Prostate gland (tissue), 2 donors: ENCODE measurements around the gene CLEC16A. TPM values are rescaled to one million over a fixed set of nuclear protein-coding genes. Genes with fewer than 3 reads are reported as not detected.

Source experiments
- DNase-seq: peaks from one replicate; pipeline ENCODE4 v3.0.0-alpha.2; 2019; ENCODE audit warnings: low spot score
- H3K27ac ChIP-seq, 2 donors: fragments of 200-600 bp; sonication (generic); 2 replicates each; pipeline ENCODE4 v1.5.1; 2017 to 2019
- H3K27me3 ChIP-seq: fragments of 200-600 bp; sonication (generic); replicated peaks from 2 replicates; pipeline ENCODE4 v1.5.1; 2019; ENCODE audit not compliant: insufficient read depth
- H3K36me3 ChIP-seq, 2 donors: fragments of 200-600 bp; sonication (generic); 1 replicate in 1 of 2; 2 replicates in 1 of 2; pipeline versions ENCODE4 v1.5.1 to v1.8.1; 2017 to 2019
- H3K4me1 ChIP-seq: fragments of 200-600 bp; sonication (generic); replicated peaks from 2 replicates; pipeline ENCODE4 v1.5.1; 2019
- H3K4me3 ChIP-seq, 2 donors: fragments of 200-600 bp; sonication (generic); 2 replicates each; pipeline ENCODE4 v1.5.1; 2017 to 2019
- H3K9me3 ChIP-seq: fragments of 200-600 bp; sonication (generic); 2 replicates; pipeline ENCODE4 v1.5.1; 2017
- CTCF ChIP-seq, 4 experiments: fragments of 200-600 bp in 2 of 4; fragments of 450-650 bp in 2 of 4; sonication (generic) in 2 of 4; IDR thresholded peaks; 1 replicate in 3 of 4; 2 replicates in 1 of 4; pipeline ENCODE4 v1.5.1; 2016 to 2019; ENCODE audit warnings: antibody characterized with exemption in 4 of 4, mild to moderate bottlenecking in 2 of 4, moderate library complexity in 2 of 4
- POLR2A ChIP-seq: fragments of 450-650 bp; IDR thresholded peaks from one replicate; pipeline ENCODE4 v1.6.1; 2016; ENCODE audit warnings: antibody characterized with exemption, mild to moderate bottlenecking
- POLR2AphosphoS5 ChIP-seq: sonication (generic); formaldehyde crosslinking; IDR thresholded peaks from one replicate; pipeline ENCODE4 v1.6.1; 2017; ENCODE audit warnings: antibody characterized with exemption
- WGBS: methylation state at CpG from one replicate; pipeline ENCODE4 v1.1.5; 2018; 5-methylcytosine and 5-hydroxymethylcytosine counted together
- intact Hi-C: fragments of 100-400 bp; cut with DNase I; formaldehyde crosslinking; loops from one replicate; pipeline ENCODE4 v1.14.2; 2022
- total RNA-seq, 2 donors: library from RNA; depleted of rRNA; stranded (reverse); fragments of >200 nt; gene quantifications; one replicate each; pipeline ENCODE4 v1.1.0, GENCODE V29; 2016

The CLEC16A gene
- total RNA-seq, 2 donors from 2014 or later: 26.1 to 52.2 TPM

- no peak for DNase-seq
- WGBS: 86% methylated on average over 6 of the region's 6 CpGs
- Histone ChIP-seq H3K36me3 (peaks cover 0 to 5% of the 10 kb centered on the region in 2 donors), H3K4me3 (no peak overlapping the region), H3K9me3 (no peaks in the 10 kb centered on the region), H3K4me1 (no peaks in the 10 kb centered on the region), H3K27me3 (no peaks in the 10 kb centered on the region), H3K27ac (no peak overlapping the region)
- intact Hi-C loops: no loop called here
- TF ChIP-seq POLR2AphosphoS5: no peak
- TF ChIP-seq CTCF (IDR thresholded peaks at IDR 0.05): no peak
- no peak for TF ChIP-seq POLR2A
These were observed 109.6 kb downstream of the CLEC16A start for GRCh38 chr16:11053916-11054460.

GRCh38 chr16:11056090-11056992, 112.0 kb downstream of the CLEC16A start:
- Histone ChIP-seq H3K9me3 (no peaks in the 10 kb centered on the region), H3K27ac (peak overlapping the region; percentile 12 to 29), H3K36me3 (peaks cover 0 to 5% of the 10 kb centered on the region in 2 donors), H3K4me1 (no peaks in the 10 kb centered on the region), H3K27me3 (no peaks in the 10 kb centered on the region), H3K4me3 (no peak overlapping the region)
- TF ChIP-seq POLR2A: no peak
- peak; percentile 32 for TF ChIP-seq POLR2AphosphoS5
- intact Hi-C loops: no loop called here
- 48% methylated on average over 11 of the region's 11 CpGs for WGBS
- no peak for DNase-seq

DNA sequence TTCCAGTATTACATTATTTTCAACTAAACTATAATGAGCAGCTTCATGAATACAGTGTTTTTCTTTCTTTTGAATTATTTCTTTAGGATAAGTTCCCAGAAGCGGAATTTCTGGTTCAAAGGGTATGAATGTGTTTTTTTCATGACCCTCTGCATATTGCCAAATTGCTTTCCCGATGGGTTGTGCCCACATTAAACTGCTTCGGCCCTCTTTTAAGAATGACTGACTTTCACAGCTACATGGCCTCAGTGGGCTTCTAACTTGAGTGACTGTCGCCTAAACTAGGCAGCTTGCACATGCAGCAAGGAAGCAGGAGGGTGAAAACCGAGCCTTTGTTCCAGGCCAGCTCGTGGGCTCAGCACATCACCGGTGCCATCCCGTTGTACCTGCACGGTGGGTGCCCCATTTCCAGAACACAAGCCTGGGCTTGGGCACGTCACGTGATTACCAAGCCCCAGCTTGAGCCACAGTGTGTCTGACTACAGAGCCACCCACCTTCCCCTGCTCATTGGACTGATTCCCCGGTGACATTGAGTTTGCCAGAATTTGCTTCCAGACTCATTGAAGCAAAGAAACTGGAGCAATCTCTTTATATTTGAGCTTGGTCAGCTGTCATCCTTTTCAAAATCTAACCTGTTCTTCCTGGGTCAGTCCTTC, 112.8 kb downstream of the CLEC16A start:
- peak; percentile 83 for DNase-seq
- no peaks in the 10 kb centered on the region for H3K9me3 ChIP-seq
- H3K27ac ChIP-seq: peak overlapping the region in 1 of 2 donors; percentile 12
- TF ChIP-seq POLR2AphosphoS5: peak; percentile 76
- TF ChIP-seq POLR2A: no peak
- H3K4me3 ChIP-seq: no peak overlapping the region
- 35% methylated on average over 12 of the region's 12 CpGs for WGBS
- H3K4me1 ChIP-seq: no peaks in the 10 kb centered on the region
- intact Hi-C loops: no loop called here
- H3K36me3 ChIP-seq: peaks cover 0 to 13% of the 10 kb centered on the region in 2 donors
- no peaks in the 10 kb centered on the region for H3K27me3 ChIP-seq

GRCh38 chr16:11057711-11058345, 113.5 kb downstream of the CLEC16A start:
- Histone ChIP-seq H3K4me3 (no peak overlapping the region), H3K4me1 (no peaks in the 10 kb centered on the region), H3K27ac (no peak overlapping the region), H3K9me3 (no peaks in the 10 kb centered on the region), H3K27me3 (no peaks in the 10 kb centered on the region), H3K36me3 (peaks cover 0 to 9% of the 10 kb centered on the region in 2 donors)
- DNase-seq: no peak
- intact Hi-C loops: no loop called here
- TF ChIP-seq CTCF (IDR thresholded peaks at IDR 0.05) (no peak), POLR2AphosphoS5 (no peak), POLR2A (no peak)
- WGBS: 74% methylated on average over 9 of the region's 9 CpGs

DNA sequence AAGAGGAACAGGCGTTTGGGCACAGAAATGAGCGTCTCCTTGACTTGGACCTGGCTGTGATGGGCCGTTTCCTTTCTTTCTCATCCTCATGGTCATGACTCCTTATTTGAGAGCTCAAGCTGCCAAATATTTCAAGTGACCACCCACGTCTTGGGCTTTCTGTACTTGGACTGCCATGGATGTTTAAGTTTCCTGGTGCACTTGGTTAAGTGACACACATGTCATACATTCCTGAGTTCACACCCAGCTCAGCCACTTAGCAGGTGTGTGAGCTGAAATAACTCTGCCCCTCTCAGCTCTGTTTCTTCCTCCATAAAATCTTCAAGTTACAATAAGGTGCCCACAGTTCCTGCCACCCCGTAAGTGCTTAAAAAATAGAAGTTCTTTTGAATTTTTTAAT, 114.5 kb downstream of the CLEC16A start:
- Histone ChIP-seq H3K4me3 (no peak overlapping the region), H3K27ac (no peak overlapping the region), H3K36me3 (peaks cover 0 to 8% of the 10 kb centered on the region in 2 donors), H3K27me3 (no peaks in the 10 kb centered on the region), H3K9me3 (no peaks in the 10 kb centered on the region), H3K4me1 (no peaks in the 10 kb centered on the region)
- no peak for TF ChIP-seq POLR2AphosphoS5
- TF ChIP-seq POLR2A: no peak
- no peak for TF ChIP-seq CTCF (IDR thresholded peaks at IDR 0.05)
- 65% methylated on average over 5 of the region's 5 CpGs for WGBS
- no peak for DNase-seq
- intact Hi-C loops: no loop called here
